GM12801 (cell line): ENCODE measurements around the gene CRYZ.

ENCODE experiments used
- CTCF ChIP-seq: IDR thresholded peaks from one replicate; pipeline ENCODE4 v1.5.1; 2011; ENCODE audit warnings: control low read depth; ENCODE audit not compliant: insufficient read length; ENCODE audit errors: extremely low read depth

CRYZ gene

GRCh38 chr1:74716822-74717221, 16.0 kb downstream of the CRYZ start:
- TF ChIP-seq CTCF, result no peak

GRCh38 chr1:74715806-74716205, 17.0 kb downstream of the CRYZ start:
- no peak for TF ChIP-seq CTCF

GRCh38 chr1:74715236-74715502, 17.7 kb downstream of the CRYZ start:
- TF ChIP-seq CTCF, result no peak

DNA sequence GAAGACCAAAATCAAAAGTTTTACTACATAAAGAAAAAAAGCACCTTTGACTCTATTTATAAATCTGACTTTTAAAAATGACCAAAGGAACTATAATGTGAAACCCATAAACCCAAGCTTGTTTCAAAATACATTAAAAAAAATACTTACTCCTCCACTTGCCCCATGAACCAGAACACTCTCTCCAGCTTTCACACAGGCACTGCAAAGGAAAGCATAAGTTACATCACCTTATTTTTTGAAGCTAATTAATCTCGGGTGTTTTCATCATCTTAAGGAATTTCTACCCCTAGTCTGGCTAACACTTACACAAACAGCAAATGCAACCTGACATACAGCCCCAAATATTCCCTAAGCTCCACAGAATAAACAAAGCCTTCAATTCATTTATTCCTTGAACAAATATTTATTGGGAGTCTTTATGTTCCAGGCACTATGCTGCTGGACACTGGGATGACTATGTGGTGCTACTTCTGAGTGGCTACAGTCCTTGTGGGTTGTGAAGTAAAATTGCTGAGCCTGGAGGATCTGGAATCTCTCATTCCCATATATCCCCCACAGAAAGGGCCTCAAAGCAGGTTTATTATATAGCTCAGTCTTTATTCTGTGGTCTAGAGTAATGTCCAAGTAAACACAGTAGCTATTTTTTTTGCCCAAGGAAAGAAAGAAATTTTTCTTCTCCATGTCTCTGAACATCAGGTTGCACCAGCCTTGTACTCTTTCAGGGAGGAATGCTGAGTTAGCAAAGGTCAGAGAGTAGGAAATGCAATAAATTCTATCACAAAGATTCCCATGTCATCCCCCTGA, 18.2 kb downstream of the CRYZ start:
- no peak for TF ChIP-seq CTCF

GRCh38 chr1:74713849-74714248, 19.0 kb downstream of the CRYZ start:
- no peak for TF ChIP-seq CTCF

- TF ChIP-seq CTCF, result no peak
Measured at GRCh38 chr1:74712881-74713280, 20.0 kb downstream of the CRYZ start.

GRCh38 chr1:74703386-74704182, 29.3 kb downstream of the CRYZ start:
- no peak for TF ChIP-seq CTCF
